Activated CD4-positive, alpha-beta memory T cell treated with anti-CD3 and anti-CD28 coated beads, Interleukin-2, amount 10 ng/mL, durations not matched to agents 7 days and 5 days (primary cell): ENCODE results near the gene CHCHD2. TPM values are rescaled to one million over a fixed set of nuclear protein-coding genes. Genes with fewer than 3 reads are reported as not detected.
"Not testable (repeated sequence)": the region's sequence is repeated elsewhere in the genome, so short reads cannot be mapped to it uniquely, and the experiment has no call there.

Experiments used
- CTCF ChIA-PET: fragments of 350-600 bp; sonication (Branson Sonifier 250); formaldehyde crosslinking; loops from one replicate; lab custom pipeline; 2021; ENCODE audit warnings: antibody characterized with exemption, inconsistent platforms; lab: Charles Lee
- POLR2A ChIA-PET: fragments of 350-600 bp; sonication (Branson Sonifier 250); formaldehyde crosslinking; loops from one replicate; lab custom pipeline; 2021; ENCODE audit warnings: antibody characterized with exemption; lab: Charles Lee
- DNase-seq: peaks from one replicate; pipeline ENCODE4 v3.0.0-alpha.2; 2020
- H3K27ac Mint-ChIP-seq: one replicate; pipeline ENCODE4 v1.8.0; 2021; ENCODE audit warnings: mild to moderate bottlenecking, mixed read lengths
- H3K27me3 Mint-ChIP-seq: one replicate; pipeline ENCODE4 v1.8.0; 2021; ENCODE audit warnings: mixed read lengths
- H3K36me3 Mint-ChIP-seq: one replicate; pipeline ENCODE4 v1.8.0; 2021; ENCODE audit warnings: low read depth, mixed read lengths
- H3K4me1 Mint-ChIP-seq: one replicate; pipeline ENCODE4 v1.8.0; 2021; ENCODE audit warnings: mixed read lengths
- H3K4me3 Mint-ChIP-seq: one replicate; pipeline ENCODE4 v1.8.0; 2021; ENCODE audit warnings: mild to moderate bottlenecking, mixed read lengths
- H3K9me3 Mint-ChIP-seq: one replicate; pipeline ENCODE4 v1.8.0; 2021; ENCODE audit warnings: mixed read lengths
- total RNA-seq, 2 experiments: library from RNA; stranded (reverse); gene quantifications; one replicate each; pipeline ENCODE4 v1.2.3, GENCODE V29; 2021

Gene CHCHD2
- total RNA-seq, 2 experiments from 2014 or later, result 482 to 505 TPM

DNA sequence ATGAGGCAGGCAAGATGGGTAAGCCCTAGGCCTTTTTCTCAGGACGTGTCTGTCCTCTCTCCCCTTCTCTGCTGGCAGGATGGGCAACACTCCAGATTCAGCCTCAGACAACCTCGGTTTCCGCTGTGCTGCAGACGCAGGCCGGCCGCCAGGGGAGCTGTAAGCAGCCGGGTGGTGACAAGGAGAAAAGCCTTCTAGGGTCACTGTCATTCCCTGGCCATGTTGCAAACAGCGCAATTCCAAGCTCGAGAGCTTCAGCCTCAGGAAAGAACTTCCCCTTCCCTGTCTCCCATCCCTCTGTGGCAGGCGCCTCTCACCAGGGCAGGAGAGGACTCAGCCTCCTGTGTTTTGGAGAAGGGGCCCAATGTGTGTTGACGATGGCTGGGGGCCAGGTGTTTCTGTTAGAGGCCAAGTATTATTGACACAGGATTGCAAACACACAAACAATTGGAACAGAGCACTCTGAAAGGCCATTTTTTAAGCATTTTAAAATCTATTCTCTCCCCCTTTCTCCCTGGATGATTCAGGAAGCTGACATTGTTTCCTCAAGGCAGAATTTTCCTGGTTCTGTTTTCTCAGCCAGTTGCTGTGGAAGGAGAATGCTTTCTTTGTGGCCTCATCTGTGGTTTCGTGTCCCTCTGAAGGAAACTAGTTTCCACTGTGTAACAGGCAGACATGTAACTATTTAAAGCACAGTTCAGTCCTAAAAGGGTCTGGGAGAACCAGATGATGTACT, 26.7 kb downstream of the CHCHD2 start:
- no peak for DNase-seq
- Mint-ChIP-seq H3K27ac (no peak overlapping the region), H3K4me1 (no peaks in the 10 kb centered on the region), H3K36me3 (peaks cover 30% of the 10 kb centered on the region), H3K4me3 (no peak overlapping the region), H3K9me3 (no peaks in the 10 kb centered on the region), H3K27me3 (no peaks in the 10 kb centered on the region)
- ChIA-PET POLR2A (no interaction called here), CTCF (no interaction called here)

GRCh38 chr7:56078196-56078595, 28.1 kb downstream of the CHCHD2 start:
- Mint-ChIP-seq H3K36me3 (peaks cover 35% of the 10 kb centered on the region), H3K4me1 (peaks cover 2% of the 10 kb centered on the region), H3K9me3 (no peaks in the 10 kb centered on the region), H3K27me3 (no peaks in the 10 kb centered on the region), H3K4me3 (no peak overlapping the region), H3K27ac (no peak overlapping the region)
- ChIA-PET POLR2A (interaction anchor here (1.1 to 1.4 kb wide), 2 partner anchors 11 to 28 kb away, joined by 3 to 6 read pairs; partner anchors contain the start of gene CHCHD2), CTCF (interaction anchor here (1.1 kb wide), 1 partner anchor 14 kb away, joined by 4 read pairs; the partner anchor contains the start of gene SUMF2)
- no peak for DNase-seq

DNA sequence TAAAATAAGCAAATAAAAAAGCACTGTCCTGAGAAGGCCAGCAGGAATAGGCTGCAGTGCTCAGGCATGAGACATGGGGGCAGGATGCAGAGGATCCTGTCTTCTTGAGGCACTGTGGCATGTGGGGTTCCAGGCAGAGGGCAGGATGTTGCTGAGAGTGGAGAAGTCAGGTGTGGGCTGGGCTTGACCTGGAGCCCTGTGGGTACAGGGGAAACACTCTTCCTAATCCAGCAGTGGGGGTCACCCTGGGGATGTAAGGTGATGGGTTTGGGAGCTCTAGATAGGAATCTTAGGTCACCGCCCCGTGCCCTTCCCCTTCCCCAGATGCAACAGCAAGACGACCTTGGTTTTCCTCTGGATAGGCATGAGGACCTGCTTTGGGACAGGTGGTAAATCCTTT, 28.6 kb downstream of the CHCHD2 start:
- ChIA-PET POLR2A (interaction anchor here (0.9 to 1.4 kb wide), 3 partner anchors 11 to 28 kb away, joined by 3 to 6 read pairs (median 3); partner anchors contain the start of gene CHCHD2), CTCF (interaction anchor here (1.1 kb wide), 1 partner anchor 13 kb away, joined by 4 read pairs; the partner anchor contains the start of gene SUMF2)
- Mint-ChIP-seq H3K36me3 (peaks cover 40% of the 10 kb centered on the region), H3K4me3 (no peak overlapping the region), H3K27ac (no peak overlapping the region), H3K9me3 (no peaks in the 10 kb centered on the region), H3K27me3 (no peaks in the 10 kb centered on the region), H3K4me1 (peaks cover 2% of the 10 kb centered on the region)
- no peak for DNase-seq

DNA sequence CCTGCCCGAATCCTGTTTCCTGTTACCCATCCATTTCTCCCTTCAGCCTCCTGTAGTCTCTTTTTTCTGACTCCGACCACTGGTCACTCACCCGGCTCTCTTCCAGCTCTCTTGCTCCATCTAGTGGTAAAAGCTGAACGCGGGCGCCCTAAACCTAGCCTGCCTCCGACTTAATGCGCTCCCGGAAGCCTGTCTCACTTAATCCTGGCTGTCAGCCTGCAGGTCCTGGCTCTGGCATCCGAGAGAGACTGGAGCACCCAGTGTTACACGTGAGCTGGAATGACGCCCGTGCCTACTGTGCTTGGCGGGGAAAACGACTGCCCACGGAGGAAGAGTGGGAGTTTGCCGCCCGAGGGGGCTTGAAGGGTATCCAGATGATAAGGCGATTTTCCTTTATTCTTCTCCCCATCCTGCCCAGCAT, 31.9 kb downstream of the CHCHD2 start:
- H3K36me3 Mint-ChIP-seq, result peaks cover 32% of the 10 kb centered on the region
- no peaks in the 10 kb centered on the region for H3K27me3 Mint-ChIP-seq
- CTCF ChIA-PET, result interaction anchor here (0.6 to 4.1 kb wide), 20 partner anchors 8 to 481 kb away, joined by 3 to 40 read pairs (median 4); partner anchors contain the start of genes CCT6A, CHCHD2, PSPH and SUMF2
- H3K9me3 Mint-ChIP-seq, result no peaks in the 10 kb centered on the region
- H3K4me1 Mint-ChIP-seq, result peaks cover 2% of the 10 kb centered on the region
- no peak overlapping the region for H3K27ac Mint-ChIP-seq
- no peak overlapping the region for H3K4me3 Mint-ChIP-seq
- peak; percentile 71 for DNase-seq
- POLR2A ChIA-PET, result interaction anchor here (1.0 to 4.1 kb wide), 4 partner anchors 12 to 433 kb away, joined by 3 to 16 read pairs (median 6); partner anchors contain the start of gene CHCHD2

DNA sequence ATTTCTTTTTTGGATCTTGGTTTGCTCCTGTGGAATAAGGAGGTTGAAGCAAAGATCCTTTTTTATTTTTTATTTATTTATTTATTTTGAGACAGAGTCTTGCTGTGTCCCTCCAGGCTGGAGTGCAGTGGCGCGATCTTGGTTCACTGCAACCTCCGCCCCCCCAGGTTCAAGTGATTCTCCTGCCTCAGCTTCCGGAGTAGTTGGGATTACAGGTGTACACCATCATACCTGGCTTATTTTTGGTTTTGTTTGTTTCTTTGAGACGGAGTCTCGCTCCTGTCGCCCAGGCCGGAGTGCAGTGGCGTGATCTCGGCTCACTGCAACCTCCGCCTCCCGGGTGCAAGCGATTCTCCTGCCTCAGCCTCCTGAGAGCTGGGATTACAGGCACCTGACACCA, 39.9 kb downstream of the CHCHD2 start:
- not testable (repeated sequence) for H3K27ac Mint-ChIP-seq
- CTCF ChIA-PET, result interaction anchor here (0.8 to 1.8 kb wide), 2 partner anchors 8 to 102 kb away, joined by 3 to 6 read pairs; partner anchors contain the start of gene NIPSNAP2
- H3K36me3 Mint-ChIP-seq, result peaks cover 45% of the 10 kb centered on the region

DNA sequence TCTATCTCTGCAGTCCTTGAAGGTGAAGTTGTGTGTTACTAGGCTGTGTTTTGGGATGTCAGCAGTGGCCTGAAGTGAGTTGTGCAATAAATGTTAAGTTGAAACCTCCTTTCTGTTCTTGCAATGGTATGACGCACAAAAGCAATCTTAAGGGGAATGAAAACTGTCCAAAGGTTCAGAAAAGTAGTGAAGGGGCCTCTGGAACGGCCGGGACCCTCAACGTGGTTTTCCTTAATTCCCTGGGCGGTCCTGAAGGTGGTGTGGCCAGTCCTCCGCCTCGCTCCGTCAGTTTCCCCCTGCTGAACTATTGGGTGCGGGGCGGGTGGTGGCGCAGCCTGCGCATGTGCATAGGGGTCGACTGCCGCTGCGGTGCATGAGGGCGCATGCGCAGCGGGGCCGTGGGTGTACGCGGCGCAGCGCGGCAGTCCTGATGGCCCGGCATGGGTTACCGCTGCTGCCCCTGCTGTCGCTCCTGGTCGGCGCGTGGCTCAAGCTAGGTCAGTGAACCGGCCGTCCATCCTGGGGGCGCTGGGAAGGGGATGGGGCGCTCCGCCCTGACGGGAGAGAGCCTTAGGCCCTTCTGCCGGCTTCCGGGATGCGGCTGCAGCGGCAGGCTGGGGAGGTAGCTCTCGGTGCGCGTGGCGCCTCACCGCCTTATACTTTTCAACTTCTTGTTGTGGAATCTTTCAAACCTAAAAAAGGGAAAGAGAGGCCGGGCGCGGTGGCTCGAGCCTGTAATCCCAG, 42.2 kb downstream of the CHCHD2 start, which contains the start of gene SUMF2:
SUMF2 (plus strand) TSS at position 405 of the 744 bp plus-strand sequence; CDS start at position 431, 26 bp downstream.
- POLR2A ChIA-PET, result interaction anchor here (0.6 to 3.1 kb wide), 16 partner anchors 8 to 1305 kb away, joined by 3 to 40 read pairs (median 4); partner anchors contain the start of genes CCT6A, CHCHD2, NIPSNAP2 and PSPH
- H3K4me1 Mint-ChIP-seq, result peaks cover 43% of the 10 kb centered on the region
- no peaks in the 10 kb centered on the region for H3K27me3 Mint-ChIP-seq
- CTCF ChIA-PET, result interaction anchor here (0.6 to 2.2 kb wide), 8 partner anchors 10 to 63 kb away, joined by 3 to 33 read pairs (median 6); partner anchors contain the start of genes CCT6A, CHCHD2 and PSPH
- H3K36me3 Mint-ChIP-seq, result peaks cover 56% of the 10 kb centered on the region
- H3K27ac Mint-ChIP-seq, result peak within 1 kb of the TSS; percentile 82
- peak; percentile 89 for DNase-seq
- H3K9me3 Mint-ChIP-seq, result no peaks in the 10 kb centered on the region
- peak within 1 kb of the TSS; percentile 87 for H3K4me3 Mint-ChIP-seq

More for the DNA sequence above, 39.9 kb downstream of the CHCHD2 start:
- not testable (repeated sequence) for DNase-seq, H3K27me3 Mint-ChIP-seq, H3K9me3 Mint-ChIP-seq, H3K4me3 Mint-ChIP-seq
- peaks cover 31% of the 10 kb centered on the region for H3K4me1 Mint-ChIP-seq
- POLR2A ChIA-PET, result interaction anchor here (1.0 to 3.1 kb wide), 3 partner anchors 11 to 40 kb away, joined by 3 to 40 read pairs (median 33); partner anchors contain the start of genes CCT6A, CHCHD2 and PSPH

GRCh38 chr7:56063500-56063881, 42.8 kb downstream of the CHCHD2 start:
- ChIA-PET CTCF (interaction anchor here (0.6 to 2.2 kb wide), 2 partner anchors 9 to 57 kb away, joined by 3 to 9 read pairs; no protein-coding TSS in a partner anchor), POLR2A (interaction anchor here (0.6 to 3.1 kb wide), 8 partner anchors 10 to 97 kb away, joined by 3 to 40 read pairs (median 6); partner anchors contain the start of genes CCT6A, CHCHD2 and PSPH)
- Mint-ChIP-seq H3K4me1 (peaks cover 45% of the 10 kb centered on the region), H3K4me3 (peak overlapping the region; percentile 87), H3K36me3 (peaks cover 59% of the 10 kb centered on the region), H3K27me3 (no peaks in the 10 kb centered on the region), H3K27ac (peak overlapping the region; percentile 82), H3K9me3 (no peaks in the 10 kb centered on the region)
- DNase-seq, result no peak

- POLR2A ChIA-PET, result interaction anchor here (0.7 to 3.1 kb wide), 4 partner anchors 9 to 44 kb away, joined by 3 to 18 read pairs (median 6); partner anchors contain the start of genes CCT6A, CHCHD2 and PSPH
These were observed 43.9 kb downstream of the CHCHD2 start for GRCh38 chr7:56062382-56062781.

GRCh38 chr7:56053993-56054392, 52.3 kb downstream of the CHCHD2 start:
- peaks cover 58% of the 10 kb centered on the region for H3K36me3 Mint-ChIP-seq
- H3K27me3 Mint-ChIP-seq, result no peaks in the 10 kb centered on the region
- no peak for DNase-seq
- CTCF ChIA-PET, result interaction anchor here (0.8 to 1.4 kb wide), 5 partner anchors 8 to 52 kb away, joined by 3 to 9 read pairs (median 3); partner anchors contain the start of genes CHCHD2 and SUMF2
- no peak overlapping the region for H3K27ac Mint-ChIP-seq
- H3K9me3 Mint-ChIP-seq, result no peaks in the 10 kb centered on the region
- POLR2A ChIA-PET, result interaction anchor here (0.9 to 3.5 kb wide), 5 partner anchors 9 to 89 kb away, joined by 3 to 16 read pairs (median 5); partner anchors contain the start of gene SUMF2
- peaks cover 60% of the 10 kb centered on the region for H3K4me1 Mint-ChIP-seq
- H3K4me3 Mint-ChIP-seq, result no peak overlapping the region

More at GRCh38 chr7:56062382-56062781, 43.9 kb downstream of the CHCHD2 start:
- no peak for DNase-seq
- Mint-ChIP-seq H3K9me3 (no peaks in the 10 kb centered on the region), H3K4me1 (peaks cover 52% of the 10 kb centered on the region), H3K36me3 (peaks cover 65% of the 10 kb centered on the region), H3K4me3 (no peak overlapping the region), H3K27me3 (no peaks in the 10 kb centered on the region), H3K27ac (peak overlapping the region; percentile 76)
- CTCF ChIA-PET, result interaction anchor here (0.8 to 1.3 kb wide), 4 partner anchors 9 to 696 kb away, joined by 3 to 5 read pairs (median 3); partner anchors contain the start of genes CCT6A, NIPSNAP2 and PSPH

GRCh38 chr7:56053379-56053778, 52.9 kb downstream of the CHCHD2 start:
- Mint-ChIP-seq H3K4me1 (peaks cover 56% of the 10 kb centered on the region), H3K36me3 (peaks cover 52% of the 10 kb centered on the region), H3K4me3 (peak overlapping the region; percentile 17), H3K9me3 (no peaks in the 10 kb centered on the region), H3K27ac (no peak overlapping the region), H3K27me3 (no peaks in the 10 kb centered on the region)
- no peak for DNase-seq
- ChIA-PET POLR2A (interaction anchor here (0.9 to 3.5 kb wide), 5 partner anchors 9 to 88 kb away, joined by 3 to 16 read pairs (median 5); partner anchors contain the start of gene SUMF2), CTCF (interaction anchor here (0.8 to 1.4 kb wide), 4 partner anchors 9 to 53 kb away, joined by 3 to 9 read pairs (median 3); partner anchors contain the start of genes CHCHD2 and SUMF2)
